ENCODE measurements around the gene ZNF454. TPM values are rescaled to one million over a fixed set of nuclear protein-coding genes. Genes with fewer than 3 reads are reported as not detected.

Gene ZNF454
- total RNA-seq, 2 experiments from 2014 or later, result not detected

GRCh38 chr5:178986326-178986960, 45.4 kb downstream of the ZNF454 start:
- POLR2A ChIA-PET, result no interaction called here
- H2AFZ ChIP-seq (ENCODE audit: low read length), result no peak overlapping the region
- H3K27ac ChIP-seq (ENCODE audit: low read depth, low read length, poor library complexity, severe bottlenecking), result no peak overlapping the region
- no peaks in the 10 kb centered on the region for H4K20me1 ChIP-seq (ENCODE audit: insufficient read depth, low read length)
- TF ChIP-seq EZH2phosphoT487 (IDR thresholded peaks at IDR 0.05; ENCODE audit: borderline replicate concordance, low read depth, low read length), result no peak
- TF ChIP-seq, protein P1, sequence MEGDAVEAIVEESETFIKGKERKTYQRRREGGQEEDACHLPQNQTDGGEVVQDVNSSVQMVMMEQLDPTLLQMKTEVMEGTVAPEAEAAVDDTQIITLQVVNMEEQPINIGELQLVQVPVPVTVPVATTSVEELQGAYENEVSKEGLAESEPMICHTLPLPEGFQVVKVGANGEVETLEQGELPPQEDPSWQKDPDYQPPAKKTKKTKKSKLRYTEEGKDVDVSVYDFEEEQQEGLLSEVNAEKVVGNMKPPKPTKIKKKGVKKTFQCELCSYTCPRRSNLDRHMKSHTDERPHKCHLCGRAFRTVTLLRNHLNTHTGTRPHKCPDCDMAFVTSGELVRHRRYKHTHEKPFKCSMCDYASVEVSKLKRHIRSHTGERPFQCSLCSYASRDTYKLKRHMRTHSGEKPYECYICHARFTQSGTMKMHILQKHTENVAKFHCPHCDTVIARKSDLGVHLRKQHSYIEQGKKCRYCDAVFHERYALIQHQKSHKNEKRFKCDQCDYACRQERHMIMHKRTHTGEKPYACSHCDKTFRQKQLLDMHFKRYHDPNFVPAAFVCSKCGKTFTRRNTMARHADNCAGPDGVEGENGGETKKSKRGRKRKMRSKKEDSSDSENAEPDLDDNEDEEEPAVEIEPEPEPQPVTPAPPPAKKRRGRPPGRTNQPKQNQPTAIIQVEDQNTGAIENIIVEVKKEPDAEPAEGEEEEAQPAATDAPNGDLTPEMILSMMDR (conservative IDR thresholded peaks at IDR 0.05; ENCODE audit: low read length), result no peak
- H3K79me2 ChIP-seq (ENCODE audit: insufficient read depth, low read depth, low read length), result no peaks in the 10 kb centered on the region
- intact Hi-C loops (cut with micrococcal nuclease; ENCODE audit: unreplicated experiment), result no loop called here
- no peak overlapping the region for H3K4me3 ChIP-seq (ENCODE audit: low read depth, low read length, poor library complexity, severe bottlenecking)
- H3K9me3 ChIP-seq (ENCODE audit: low read length), result no peaks in the 10 kb centered on the region
- no peaks in the 10 kb centered on the region for H3K36me3 ChIP-seq (ENCODE audit: insufficient read depth, low read length)
- no peak for DNase-seq (ENCODE audit: low spot score)
- no TSS peak for BruUV-seq (replicated peaks)
- H3K4me2 ChIP-seq (ENCODE audit: low read length), result no peak overlapping the region
- CTCF ChIA-PET (ENCODE audit: unreplicated experiment), result no interaction called here
- H3K9me2 ChIP-seq (ENCODE audit: insufficient read depth, low read length), result no peaks in the 10 kb centered on the region
- no peaks in the 10 kb centered on the region for H3K4me1 ChIP-seq (ENCODE audit: insufficient read depth, low read length, poor library complexity, severe bottlenecking)

DNA sequence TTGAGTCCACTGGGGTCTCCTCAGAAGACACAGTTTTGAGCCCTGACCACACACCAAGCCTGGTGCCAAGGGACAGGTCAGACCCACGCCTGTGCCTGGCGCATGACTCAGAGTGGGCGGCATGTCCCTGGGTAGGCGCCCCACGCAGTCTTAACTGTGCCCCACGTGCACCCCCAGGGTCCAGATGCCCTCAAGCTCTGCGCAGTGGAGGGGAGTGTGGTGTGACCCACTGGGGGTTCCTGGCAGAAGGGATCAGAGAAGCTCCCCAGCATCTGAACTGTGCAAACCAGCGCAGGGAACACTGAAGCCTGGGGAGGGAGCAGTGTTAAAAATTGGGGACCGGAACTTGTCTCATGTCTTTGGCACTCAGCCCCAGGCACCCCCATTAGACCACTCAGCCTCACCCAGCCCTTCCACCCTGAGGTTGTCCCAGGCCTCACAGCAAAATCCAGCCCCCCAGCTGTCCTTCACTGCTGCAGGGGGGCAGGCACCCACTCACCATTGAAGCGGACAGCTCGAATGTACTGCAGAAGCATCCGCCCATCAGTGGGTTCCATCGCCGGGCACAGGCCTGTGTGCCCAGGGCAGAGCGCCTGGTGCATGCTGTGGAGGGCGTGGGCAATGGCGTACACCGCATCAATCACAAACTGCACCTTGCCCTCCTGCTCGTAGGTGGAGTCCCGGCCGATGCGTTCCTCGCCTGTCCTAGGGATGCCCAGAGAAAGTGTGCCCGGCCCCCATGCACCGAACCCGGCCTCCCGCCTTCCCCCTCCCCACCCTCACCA, 47.6 kb downstream of the ZNF454 start:
- ChIA-PET POLR2A (interaction anchor here (0.6 kb wide), 1 partner anchor 350 kb away, joined by 5 read pairs; no protein-coding TSS in a partner anchor), CTCF (ENCODE audit: unreplicated experiment) (interaction anchor here (0.6 kb wide), 1 partner anchor 38 kb away, joined by 4 read pairs; no protein-coding TSS in a partner anchor)
- Histone ChIP-seq H3K9me2 (ENCODE audit: insufficient read depth, low read length) (no peaks in the 10 kb centered on the region), H3K4me3 (ENCODE audit: low read depth, low read length, poor library complexity, severe bottlenecking) (no peak overlapping the region), H3K79me2 (ENCODE audit: insufficient read depth, low read depth, low read length) (no peaks in the 10 kb centered on the region), H3K9me3 (ENCODE audit: low read length) (no peaks in the 10 kb centered on the region), H3K36me3 (ENCODE audit: insufficient read depth, low read length) (no peaks in the 10 kb centered on the region), H3K4me2 (ENCODE audit: low read length) (no peak overlapping the region), H3K4me1 (ENCODE audit: insufficient read depth, low read length, poor library complexity, severe bottlenecking) (no peaks in the 10 kb centered on the region), H4K20me1 (ENCODE audit: insufficient read depth, low read length) (no peaks in the 10 kb centered on the region), H2AFZ (ENCODE audit: low read length) (no peak overlapping the region), H3K27ac (ENCODE audit: low read depth, low read length, poor library complexity, severe bottlenecking) (no peak overlapping the region)
- intact Hi-C loops (cut with micrococcal nuclease; ENCODE audit: unreplicated experiment), result no loop called here
- DNase-seq (ENCODE audit: low spot score), result no peak
- no TSS peak for BruUV-seq (replicated peaks)
- TF ChIP-seq, protein P1 (conservative IDR thresholded peaks at IDR 0.05; ENCODE audit: low read length), result no peak
- no peak for TF ChIP-seq EZH2phosphoT487 (IDR thresholded peaks at IDR 0.05; ENCODE audit: borderline replicate concordance, low read depth, low read length)

- DNase-seq (ENCODE audit: low spot score), result no peak
- CTCF ChIA-PET (ENCODE audit: unreplicated experiment), result interaction anchor here (0.6 kb wide), 1 partner anchor 39 kb away, joined by 4 read pairs; no protein-coding TSS in a partner anchor
- intact Hi-C loops (cut with micrococcal nuclease; ENCODE audit: unreplicated experiment), result no loop called here
- no peaks in the 10 kb centered on the region for H3K36me3 ChIP-seq (ENCODE audit: insufficient read depth, low read length)
- H3K4me2 ChIP-seq (ENCODE audit: low read length), result no peak overlapping the region
- no peak overlapping the region for H2AFZ ChIP-seq (ENCODE audit: low read length)
- no peak overlapping the region for H3K4me3 ChIP-seq (ENCODE audit: low read depth, low read length, poor library complexity, severe bottlenecking)
- no peaks in the 10 kb centered on the region for H3K9me2 ChIP-seq (ENCODE audit: insufficient read depth, low read length)
- no peaks in the 10 kb centered on the region for H3K9me3 ChIP-seq (ENCODE audit: low read length)
- POLR2A ChIA-PET, result interaction anchor here (0.6 kb wide), 1 partner anchor 349 kb away, joined by 5 read pairs; no protein-coding TSS in a partner anchor
- BruUV-seq (replicated peaks), result no TSS peak
- no peaks in the 10 kb centered on the region for H3K4me1 ChIP-seq (ENCODE audit: insufficient read depth, low read length, poor library complexity, severe bottlenecking)
- H3K79me2 ChIP-seq (ENCODE audit: insufficient read depth, low read depth, low read length), result no peaks in the 10 kb centered on the region
- no peak overlapping the region for H3K27ac ChIP-seq (ENCODE audit: low read depth, low read length, poor library complexity, severe bottlenecking)
- TF ChIP-seq, protein P1 (conservative IDR thresholded peaks at IDR 0.05; ENCODE audit: low read length), result no peak
- TF ChIP-seq EZH2phosphoT487 (IDR thresholded peaks at IDR 0.05; ENCODE audit: borderline replicate concordance, low read depth, low read length), result no peak
- no peaks in the 10 kb centered on the region for H4K20me1 ChIP-seq (ENCODE audit: insufficient read depth, low read length)
These were observed 48.3 kb downstream of the ZNF454 start for GRCh38 chr5:178989311-178989710.
